Measurements from ENCODE around the gene FAM110A.
"Not testable (repeated sequence)": the region's sequence is repeated elsewhere in the genome, so short reads cannot be mapped to it uniquely, and the experiment has no call there.

FAM110A gene

DNA sequence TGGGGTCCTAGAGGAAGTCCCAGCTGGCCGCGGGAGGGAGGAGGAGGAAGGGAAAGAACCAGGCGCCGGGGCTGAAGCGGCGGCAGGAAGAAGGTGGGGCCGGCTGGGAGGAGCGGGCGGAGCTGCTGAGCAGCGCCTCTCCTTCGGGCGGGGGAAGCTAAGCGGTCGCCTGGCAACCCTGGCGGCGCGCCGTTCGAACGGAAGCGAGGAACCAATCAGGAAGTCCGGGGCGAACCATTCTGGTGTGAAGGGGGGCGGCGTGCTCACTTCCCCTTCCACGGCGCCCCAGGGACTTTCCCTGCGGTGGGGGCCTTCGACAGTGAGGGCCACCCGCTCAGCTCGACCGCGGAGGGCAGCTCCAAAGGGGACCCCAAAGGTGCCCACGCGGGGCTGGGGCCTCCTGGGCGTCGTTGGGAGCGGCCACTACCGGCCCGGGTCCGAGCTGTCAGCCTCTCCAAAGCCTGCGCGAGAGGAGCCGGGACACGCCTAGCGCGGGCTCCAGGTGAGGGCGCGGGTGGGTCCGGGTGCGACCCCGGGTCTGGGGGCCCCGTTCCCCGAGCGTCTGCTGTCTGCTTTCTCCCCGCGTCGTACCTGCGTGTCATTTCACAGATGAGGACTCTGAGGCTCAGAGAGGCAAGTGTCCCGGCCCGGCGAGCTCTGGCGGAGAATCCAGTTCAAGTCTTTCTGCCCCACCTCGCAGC lies at the start of gene FAM110A:
FAM110A (plus strand) TSS at position 266 of the 701 bp plus-strand sequence. CDS start 11,090 bp downstream, outside the sequence.
- DNase-seq (ENCODE audit: low spot score) = peak; percentile 94

DNA sequence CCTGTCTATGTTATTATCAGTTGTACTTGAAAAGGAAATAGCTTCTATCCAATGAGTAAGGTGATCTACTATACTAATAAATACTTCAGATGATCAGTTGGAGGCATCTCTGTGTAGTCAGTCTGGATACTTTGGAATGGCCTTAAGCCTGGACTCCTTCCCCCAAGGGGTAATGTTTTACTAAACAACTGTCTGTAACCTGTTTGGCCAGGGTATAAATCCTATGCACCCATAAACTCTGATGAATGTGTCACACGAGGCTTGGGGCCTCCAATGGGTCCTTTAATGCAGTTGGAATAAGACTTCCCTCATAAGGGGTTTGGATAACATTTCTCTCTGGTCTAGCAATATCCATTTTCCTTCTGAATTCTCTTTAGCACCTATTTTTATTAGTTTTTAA lies 45.7 kb upstream of the FAM110A start:
- DNase-seq (ENCODE audit: low spot score) = no peak

DNA sequence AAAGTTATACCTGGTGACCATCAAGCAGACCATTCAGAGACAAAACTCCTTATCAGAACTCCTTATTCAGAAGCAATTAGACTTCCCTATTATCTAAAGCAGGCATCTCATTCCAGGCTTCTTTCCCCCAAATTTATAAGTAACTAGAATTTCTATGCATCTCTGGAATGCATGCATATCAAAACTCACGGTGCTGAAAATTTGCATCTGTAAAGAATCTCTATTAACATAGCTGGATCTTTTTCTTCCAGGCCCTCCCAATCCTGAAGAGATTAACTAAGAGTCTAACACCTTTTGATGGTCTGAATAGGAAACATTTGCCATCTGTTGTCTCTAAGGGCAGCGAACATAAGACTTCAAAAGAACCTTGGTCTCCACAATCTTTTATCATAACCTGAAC lies 42.5 kb upstream of the FAM110A start:
- no peak for DNase-seq (ENCODE audit: low spot score)

DNA sequence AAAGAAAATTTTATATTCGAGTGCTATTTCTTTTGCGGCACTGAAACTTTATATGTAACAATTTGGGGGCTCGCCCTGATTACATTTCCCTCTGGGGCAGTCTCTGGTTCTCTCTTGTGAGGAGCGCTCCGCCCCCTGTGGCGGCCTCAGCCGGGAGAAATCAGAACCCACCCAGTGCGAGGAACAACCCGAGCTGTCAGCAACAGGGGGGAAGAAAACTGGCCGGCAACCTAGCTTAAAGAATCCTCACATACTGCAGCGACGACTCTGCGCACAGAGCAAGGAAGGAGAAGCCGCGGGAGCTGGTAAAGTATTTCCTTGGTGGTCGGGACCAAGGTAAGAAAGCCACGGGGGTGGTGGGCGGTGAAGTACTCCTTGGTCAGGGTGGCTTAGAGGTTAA lies 41.3 kb upstream of the FAM110A start:
- DNase-seq (ENCODE audit: low spot score) = no peak

DNA sequence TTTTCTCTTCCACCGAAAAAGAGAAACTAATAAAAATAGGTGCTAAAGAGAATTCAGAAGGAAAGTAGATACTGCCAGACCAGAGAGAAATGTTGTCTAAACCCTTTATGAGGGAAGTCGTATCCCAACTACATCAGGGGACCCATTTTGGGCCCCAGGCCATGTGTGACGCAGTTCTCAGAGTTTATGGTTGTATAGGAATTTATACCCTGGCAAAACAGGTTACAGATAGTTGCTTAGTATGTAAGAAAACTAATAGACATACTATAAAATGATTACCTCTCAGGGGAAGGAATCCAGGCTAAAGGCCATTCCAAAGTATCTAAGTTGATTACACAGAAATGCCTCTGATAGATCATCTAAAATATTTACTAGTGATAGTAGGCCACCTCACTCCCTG lies 36.6 kb upstream of the FAM110A start:
- DNase-seq (ENCODE audit: low spot score) = no peak

DNA sequence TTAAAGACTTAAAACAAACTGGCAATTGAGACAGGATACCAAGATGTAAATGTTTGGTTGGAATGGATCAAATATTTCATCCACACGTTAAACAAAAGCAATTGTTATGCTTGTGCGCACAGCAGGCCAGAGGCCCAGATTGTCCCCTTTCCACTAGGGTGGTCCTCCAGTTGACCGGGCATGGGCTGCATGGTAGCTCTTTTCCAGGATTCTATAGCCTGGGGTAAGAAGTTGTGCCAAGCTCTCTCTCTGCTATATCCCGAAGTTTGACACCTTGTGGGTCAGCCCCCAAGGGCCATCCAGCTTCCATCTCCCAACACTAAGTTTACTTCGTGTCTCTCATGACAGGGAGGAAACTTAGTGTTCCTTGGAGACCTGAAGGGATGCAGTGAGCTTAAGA lies 34.8 kb upstream of the FAM110A start:
- not testable (repeated sequence) for DNase-seq (ENCODE audit: low spot score)

DNA sequence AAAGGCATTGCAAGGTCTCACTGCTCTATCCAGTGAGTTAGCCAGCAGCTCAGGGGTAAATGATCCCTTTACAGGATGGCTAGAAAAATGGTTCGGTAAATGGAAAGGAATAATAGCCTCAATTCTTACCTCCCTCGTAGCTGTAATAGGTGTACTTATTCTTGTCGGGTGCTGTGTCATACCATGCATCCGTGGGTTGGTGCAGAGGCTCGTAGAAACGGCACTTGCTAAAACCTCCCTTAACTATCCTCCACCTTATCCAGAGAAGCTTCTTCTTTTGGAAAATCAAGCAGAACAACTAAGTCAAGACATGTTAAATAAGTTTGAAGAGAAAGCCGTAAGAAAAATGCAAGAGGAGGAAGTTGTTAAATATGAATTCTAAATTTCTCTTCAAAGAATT lies 33.5 kb upstream of the FAM110A start:
- DNase-seq (ENCODE audit: low spot score) = not testable (repeated sequence)

DNA sequence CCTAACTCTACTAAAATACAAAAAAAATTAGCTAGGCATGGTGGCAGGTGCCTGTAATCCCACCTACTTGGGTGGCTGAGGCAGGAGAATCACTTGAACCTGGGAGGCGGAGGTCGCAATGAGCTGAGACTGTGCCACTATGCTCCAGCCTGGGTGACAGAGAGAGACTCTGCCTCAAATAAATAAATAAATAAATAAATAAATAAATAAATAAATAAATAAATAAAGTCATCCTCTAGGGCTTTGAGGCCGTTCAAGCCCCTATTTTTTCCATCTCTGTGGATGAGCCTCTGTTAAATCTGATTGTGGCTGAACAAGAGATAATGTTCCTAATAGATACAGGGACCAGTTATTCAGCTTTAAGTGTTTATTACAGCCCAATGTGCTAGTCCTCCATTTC lies 31.8 kb upstream of the FAM110A start:
- no peak for DNase-seq (ENCODE audit: low spot score)

DNA sequence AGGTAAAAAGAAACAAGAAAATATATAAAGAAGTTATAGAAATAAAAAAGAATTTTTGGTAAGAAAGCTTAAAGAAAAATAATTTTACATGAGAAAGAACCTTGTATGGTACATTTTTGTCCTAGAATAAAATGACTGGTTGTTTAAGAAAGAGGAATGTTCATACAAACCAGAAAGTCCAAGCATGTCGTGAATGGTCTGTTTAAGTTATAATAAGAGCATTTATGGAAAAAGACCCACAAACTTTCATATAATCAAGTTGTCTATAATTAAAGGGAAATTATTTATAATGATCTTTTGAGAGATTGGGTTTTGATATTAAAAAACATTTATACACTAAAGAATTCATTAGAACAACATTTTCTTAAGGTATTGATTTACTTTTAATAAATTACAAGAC lies 27.8 kb upstream of the FAM110A start:
- no peak for DNase-seq (ENCODE audit: low spot score)

DNA sequence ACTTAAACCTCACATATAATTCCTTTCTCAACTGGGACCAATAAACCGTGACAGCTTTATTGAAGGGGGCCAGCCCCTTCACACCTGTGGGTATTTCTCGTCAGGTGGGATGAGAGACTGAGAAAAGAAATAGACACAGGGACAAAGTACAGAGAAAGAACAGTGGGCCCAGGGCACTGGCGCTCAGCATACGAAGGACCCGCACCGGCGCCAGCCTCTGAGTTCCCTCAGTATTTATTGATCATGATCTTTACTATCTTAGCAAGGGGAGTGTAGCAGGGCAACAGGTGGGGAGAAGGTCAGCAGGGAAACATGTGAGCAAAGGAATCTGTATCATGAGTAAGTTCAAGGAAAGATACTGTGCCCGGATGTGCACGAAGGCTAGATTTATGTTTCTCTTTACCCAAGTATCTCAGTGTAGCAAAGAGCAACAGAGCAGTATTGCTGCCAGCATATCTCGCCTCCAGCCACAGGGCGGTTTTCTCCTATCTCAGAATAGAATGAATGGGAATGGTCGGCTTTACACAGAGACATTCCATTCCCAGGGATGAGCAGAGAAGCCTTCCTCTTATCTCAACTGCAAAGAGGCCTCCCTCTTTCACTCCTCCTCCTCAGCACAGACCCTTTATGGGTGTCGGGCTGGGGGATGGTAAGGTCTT lies 21.6 kb upstream of the FAM110A start:
- not testable (repeated sequence) for DNase-seq (ENCODE audit: low spot score)

DNA sequence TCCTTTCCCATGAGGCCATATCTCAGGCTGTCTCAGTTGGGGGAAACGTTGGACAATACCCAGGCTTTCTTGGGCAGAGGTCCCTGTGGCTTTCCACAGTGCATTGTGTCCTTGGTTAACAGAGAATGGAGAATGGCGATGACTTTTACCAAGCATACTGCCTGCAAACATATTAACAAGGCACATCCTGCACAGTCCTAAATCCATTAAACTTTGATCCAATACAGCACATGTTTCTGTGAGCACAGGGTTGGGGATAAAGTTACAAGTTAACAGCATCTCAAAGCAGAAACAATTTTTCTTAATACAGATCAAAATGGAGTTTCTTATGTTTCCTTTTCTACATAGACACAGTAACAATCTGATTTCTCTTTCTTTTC lies 21.1 kb upstream of the FAM110A start:
- not testable (repeated sequence) for DNase-seq (ENCODE audit: low spot score)

DNA sequence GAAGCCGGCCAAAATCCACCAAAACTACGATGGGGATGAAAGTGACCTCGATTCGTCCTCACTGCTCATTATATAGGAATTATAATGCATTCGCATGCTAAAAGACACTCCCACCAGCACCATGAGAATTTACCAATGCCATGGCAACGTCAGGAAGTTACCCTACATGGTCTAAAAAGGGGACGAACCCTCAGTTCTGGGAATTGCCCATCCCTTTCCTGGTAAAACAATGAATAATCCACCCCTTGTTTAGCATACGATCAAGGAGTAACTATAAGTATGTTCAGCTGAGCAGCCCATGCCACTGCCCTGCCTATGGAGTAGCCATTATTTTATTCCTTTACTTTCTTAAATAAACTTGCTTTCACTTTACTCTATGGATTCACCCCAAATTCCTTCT lies 20.1 kb upstream of the FAM110A start:
- no peak for DNase-seq (ENCODE audit: low spot score)

DNA sequence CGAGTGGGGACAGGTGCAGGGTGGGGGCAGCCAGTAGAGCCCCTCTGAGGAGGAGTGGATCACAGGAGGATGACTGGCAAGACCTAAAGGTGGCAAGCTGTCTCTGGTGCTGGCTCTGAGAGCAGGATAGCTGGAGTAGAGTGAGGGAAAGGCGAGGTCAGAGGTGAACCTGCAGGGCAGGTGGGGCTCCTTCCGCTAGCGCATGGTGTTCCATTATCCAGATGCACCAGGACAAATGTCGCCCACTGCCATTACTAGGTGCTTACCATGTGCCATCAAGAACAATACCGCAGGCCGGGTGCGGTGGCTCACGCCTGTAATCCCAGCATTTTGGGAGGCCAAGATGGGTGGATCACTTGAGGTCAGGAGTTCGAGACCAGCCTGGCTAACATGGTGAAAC lies 18.3 kb upstream of the FAM110A start:
- no peak for DNase-seq (ENCODE audit: low spot score)

DNA sequence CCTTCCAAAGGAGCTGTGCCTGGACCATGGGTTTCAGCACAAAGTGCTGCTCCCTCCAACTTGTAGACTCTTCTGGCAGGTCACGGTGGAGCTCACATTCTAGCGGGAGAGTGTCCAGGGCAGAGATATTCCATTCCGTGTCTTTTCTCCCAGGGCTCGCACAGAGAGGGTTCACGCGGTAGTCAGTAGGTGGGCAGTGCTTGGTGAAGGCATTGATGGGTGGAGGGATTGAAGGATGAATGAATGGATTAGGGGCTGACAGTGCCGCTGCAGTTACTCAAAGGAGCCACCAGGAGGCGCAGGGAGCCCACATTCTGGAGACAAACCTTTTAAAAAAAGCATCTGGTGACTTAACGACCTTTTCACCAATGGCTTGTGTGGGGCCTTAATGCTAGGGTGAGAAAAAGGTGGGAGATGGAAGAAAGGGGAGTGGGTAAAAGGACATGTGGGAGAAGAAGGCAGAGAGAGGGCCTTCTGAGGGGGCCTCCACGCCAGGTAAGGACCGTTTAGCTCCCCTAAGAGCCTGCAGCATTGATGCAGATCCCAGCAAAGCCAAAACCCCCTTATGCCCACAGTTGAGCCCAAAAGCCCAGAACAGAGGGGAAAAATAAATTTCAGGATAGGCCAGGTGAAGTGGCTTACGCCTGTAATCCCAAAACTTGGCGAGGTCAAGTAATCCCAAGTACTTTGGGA lies 17.5 kb upstream of the FAM110A start:
- no peak for DNase-seq (ENCODE audit: low spot score)

DNA sequence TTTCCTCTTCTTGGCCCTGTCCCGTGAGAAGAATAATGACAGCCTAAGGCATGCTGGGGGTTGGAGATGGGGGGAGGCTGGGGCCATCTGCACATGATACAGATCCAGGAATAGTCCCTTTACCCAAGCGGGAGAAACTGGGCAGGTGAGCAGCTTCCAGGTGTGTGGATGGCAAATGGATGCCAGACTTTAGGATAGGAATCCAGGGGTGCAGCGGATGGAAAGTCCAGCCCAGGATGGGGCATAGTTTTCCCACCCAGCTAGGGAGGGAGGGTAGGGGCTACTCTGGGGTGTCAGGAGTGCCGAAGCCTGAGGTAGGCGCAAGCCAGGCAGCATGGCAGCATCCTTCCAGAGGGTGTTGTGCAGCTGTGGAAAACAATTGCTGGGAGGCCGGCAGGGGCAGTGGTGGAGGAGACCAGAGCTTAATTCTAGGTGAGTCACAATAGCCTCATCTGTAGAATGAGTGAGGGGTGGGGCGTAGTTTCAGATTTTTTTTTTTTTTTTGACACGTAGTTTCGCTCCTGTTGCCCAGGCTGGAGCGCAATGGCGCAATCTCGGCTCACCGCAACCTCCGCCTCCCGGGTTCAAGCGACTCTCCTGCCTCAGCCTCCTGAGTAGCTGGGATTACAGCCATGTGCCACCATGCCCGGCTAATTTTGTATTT lies 15.4 kb upstream of the FAM110A start:
- DNase-seq (ENCODE audit: low spot score) = no peak

DNA sequence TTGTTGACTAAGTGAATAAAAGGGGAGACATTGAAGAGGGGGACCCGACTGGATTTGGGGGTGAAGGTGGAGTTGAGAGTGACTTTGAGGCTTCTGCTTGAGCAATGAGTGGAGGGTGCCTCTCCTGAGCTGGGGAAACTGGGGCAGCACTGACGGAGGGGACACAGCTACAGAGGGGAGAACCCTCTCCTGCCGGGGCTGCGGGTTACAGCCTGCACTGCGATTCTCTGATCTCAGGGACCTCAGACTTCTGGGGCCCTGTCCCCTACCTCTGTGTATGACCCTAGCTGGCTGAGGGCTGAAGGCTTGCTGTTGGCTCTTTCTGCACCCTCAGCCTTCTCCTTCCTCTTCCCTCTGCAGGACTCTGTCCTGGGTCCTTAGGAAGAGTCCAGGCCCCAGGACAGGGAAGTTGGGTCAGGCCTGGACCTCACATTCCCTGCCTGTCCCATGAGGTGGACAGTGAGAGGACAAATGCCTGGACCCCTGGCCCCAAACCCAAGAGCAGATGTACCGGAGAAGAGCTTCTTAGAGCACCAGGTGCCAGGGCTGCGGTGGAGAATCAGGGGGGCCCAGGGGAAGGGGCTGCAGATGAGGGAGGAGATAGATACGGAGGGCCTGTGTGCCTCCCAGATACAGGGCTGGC lies 13.7 kb upstream of the FAM110A start:
- DNase-seq (ENCODE audit: low spot score) = no peak

DNA sequence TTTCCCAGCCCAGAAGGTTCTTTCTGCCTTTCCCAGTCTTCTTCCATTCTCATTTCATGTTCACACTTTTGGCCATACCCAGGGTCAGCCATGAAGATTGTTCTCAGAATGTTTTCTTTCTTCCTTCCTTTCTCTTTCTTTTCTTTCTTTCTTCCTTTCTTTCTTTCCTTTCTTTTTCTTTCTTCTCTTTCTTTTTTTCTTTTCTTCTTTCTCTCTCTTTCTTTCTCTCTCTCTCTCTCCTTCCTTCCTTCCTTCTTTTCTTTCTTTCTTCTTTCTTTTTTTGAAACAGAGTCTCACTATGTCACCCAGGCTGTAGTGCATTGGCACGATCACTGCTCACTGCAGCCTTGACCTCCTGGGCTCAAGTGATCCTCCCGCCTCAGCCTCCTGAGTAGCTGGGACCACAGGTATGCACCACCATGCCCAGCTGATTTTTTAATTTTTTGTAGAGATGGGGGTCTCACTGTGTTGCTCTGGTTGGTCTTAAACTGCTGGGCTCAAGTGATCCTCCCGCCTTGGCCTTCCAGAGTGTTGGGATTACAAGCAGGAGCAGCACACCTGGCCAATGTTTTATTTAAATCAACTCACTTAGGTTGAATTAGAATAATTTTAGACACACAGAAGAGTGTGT lies 13.1 kb upstream of the FAM110A start:
- no peak for DNase-seq (ENCODE audit: low spot score)

DNA sequence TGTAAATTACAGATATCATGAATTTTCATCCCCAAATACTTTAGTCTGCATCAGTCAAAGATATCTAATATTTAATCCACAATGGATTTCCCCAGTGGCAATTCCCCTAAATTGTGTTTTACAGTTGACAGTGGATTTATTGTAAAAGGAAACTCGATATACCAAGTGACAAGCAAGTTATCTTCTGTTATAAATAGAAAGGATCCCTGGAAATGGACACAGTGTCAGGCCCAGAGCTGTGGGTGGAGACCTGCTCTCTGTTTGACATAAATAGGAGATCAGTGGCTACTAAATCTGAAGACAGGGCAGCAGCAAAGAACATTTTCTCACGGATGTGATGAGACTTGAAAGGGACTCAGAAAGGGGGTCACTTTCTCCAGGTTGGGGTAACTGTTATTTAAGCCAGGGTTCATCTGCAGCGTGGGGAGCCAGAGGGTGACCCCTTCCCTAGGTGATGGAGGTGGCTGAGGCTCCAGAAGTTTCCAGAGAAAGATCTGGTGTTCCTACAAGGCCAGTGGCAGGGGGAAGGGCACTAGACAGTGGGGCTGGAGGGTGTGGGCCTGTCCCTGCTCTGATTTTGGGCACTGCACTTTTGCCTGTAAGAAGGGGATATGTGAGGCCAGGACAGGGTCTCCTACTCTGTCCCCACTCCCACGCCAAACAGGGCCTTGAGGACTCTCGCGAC lies 12.3 kb upstream of the FAM110A start:
- no peak for DNase-seq (ENCODE audit: low spot score)

DNA sequence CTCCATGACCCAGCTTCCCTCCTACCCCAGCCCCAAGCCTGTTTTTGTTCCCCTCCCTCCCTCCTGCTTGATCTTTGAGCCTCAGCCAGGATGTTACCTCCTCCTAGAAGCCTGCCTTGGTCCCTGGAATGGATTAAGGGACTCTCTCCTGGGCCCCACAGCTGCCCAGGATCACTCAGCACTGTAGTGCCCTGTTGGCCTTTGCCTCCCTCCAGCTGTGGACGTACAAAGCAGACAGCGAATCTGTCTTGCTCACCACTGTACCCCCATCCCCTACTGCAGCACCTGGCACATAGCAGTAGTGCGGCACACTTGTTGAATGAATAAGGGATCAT lies 11.8 kb upstream of the FAM110A start:
- no peak for DNase-seq (ENCODE audit: low spot score)

DNA sequence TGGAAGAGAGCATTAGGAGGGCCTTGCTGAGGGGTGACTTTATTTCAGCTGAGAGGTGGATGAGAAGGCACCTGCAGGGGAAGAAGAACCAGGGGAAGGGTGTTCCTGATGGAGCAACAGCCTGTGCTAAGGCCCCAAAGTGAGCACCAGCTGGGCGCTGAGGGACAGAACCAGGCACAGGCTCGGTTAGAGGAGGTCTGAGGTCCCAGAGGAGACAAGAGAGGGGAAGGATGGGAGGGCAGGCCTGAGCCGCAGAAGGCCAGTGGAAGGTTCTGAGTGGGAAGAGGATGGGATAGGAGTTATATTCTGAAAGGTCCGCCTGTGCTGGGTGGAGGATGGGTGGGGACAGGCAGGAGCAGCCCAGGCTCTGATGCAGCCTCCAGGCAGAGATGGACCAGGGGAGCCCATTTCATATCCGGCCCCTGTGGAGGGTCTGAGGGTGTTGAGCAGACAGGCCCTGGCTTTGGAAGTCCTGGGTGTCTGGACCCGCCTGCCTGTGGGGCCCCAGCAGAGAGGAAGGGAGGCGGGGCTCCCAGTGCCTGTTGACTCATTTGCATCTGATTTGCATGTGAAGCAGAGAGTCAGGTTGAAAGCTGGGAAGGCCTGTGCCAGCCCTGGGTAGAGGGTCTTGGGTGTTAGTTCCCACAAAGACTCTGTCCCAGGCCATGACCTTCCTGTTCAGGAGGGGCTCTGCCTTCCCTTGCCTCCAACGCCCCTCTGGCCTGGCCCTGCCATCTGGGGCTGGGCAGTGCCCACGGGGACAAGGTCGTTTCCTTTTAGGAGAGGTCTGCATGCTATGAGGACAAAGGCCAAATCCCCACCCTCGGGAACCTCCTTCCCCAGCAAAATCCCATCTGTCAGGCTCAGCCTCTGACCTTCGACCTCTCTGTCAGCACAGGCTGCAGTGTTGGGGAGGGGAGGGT lies 10.6 kb upstream of the FAM110A start:
- DNase-seq (ENCODE audit: low spot score) = no peak
